Keratinocyte (primary cell): Measurements from ENCODE around the gene TBP.

Source experiments
- EZH2 ChIP-seq: IDR thresholded peaks from one replicate; pipeline ENCODE4 v1.6.1; 2012; ENCODE audit warnings: inconsistent platforms, mild to moderate bottlenecking, low read length, moderate library complexity
- TF ChIP-seq, protein P1 (sequence below), 3 experiments: IDR thresholded peaks in 1 of 3; conservative IDR thresholded peaks in 1 of 3; optimal IDR thresholded peaks in 1 of 3; 2 replicates in 2 of 3; 3 replicates in 1 of 3; pipeline versions ENCODE3 to v1.5.1; 2011; ENCODE audit warnings: low read length in 3 of 3, mild to moderate bottlenecking in 3 of 3, moderate library complexity in 2 of 3, control low read depth in 1 of 3, inconsistent platforms in 1 of 3; ENCODE audit not compliant: insufficient read depth in 2 of 3; ENCODE audit errors: extremely low read depth in 1 of 3

DNA sequence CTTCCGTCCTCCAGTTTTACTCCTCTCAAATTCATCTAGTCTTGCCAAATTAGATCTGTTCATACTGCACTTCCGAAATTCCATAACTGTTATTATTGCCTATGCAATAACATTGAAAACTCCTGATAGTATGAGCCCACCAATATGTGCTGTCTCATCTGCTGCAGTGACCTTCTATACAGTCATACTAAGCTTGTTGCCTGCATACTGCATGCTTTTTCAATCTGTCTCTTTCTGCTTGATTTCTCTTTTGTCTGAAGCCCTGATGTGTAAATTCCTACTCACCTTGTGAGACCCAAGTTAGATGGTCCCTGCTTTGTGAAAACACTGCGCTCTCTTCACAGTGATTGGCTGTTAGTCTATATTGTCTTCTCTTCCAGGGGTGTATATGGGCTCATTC lies 1.1 kb downstream of the TBP start:
- TF ChIP-seq, protein P1, sequence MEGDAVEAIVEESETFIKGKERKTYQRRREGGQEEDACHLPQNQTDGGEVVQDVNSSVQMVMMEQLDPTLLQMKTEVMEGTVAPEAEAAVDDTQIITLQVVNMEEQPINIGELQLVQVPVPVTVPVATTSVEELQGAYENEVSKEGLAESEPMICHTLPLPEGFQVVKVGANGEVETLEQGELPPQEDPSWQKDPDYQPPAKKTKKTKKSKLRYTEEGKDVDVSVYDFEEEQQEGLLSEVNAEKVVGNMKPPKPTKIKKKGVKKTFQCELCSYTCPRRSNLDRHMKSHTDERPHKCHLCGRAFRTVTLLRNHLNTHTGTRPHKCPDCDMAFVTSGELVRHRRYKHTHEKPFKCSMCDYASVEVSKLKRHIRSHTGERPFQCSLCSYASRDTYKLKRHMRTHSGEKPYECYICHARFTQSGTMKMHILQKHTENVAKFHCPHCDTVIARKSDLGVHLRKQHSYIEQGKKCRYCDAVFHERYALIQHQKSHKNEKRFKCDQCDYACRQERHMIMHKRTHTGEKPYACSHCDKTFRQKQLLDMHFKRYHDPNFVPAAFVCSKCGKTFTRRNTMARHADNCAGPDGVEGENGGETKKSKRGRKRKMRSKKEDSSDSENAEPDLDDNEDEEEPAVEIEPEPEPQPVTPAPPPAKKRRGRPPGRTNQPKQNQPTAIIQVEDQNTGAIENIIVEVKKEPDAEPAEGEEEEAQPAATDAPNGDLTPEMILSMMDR (optimal IDR thresholded peaks at IDR 0.05 in 1 of 3, IDR thresholded peaks at IDR 0.05 in 1 of 3, conservative IDR thresholded peaks at IDR 0.05 in 1 of 3; ENCODE audit: extremely low read depth in 1 of 3, insufficient read depth in 2 of 3, low read length in 3 of 3), result no peak
- no peak for TF ChIP-seq EZH2
